ENCODE results near the gene OR2T1.
"Not testable (repeated sequence)": the region's sequence is repeated elsewhere in the genome, so short reads cannot be mapped to it uniquely, and the experiment has no call there.

Gene OR2T1

GRCh38 chr1:248438668-248439067 lies 35.8 kb downstream of the OR2T1 start:
- DNase-seq = not testable (repeated sequence)

GRCh38 chr1:248439283-248439682 lies 36.4 kb downstream of the OR2T1 start:
- DNase-seq = not testable (repeated sequence)

GRCh38 chr1:248442500-248443277 lies 39.8 kb downstream of the OR2T1 start:
- not testable (repeated sequence) for DNase-seq

GRCh38 chr1:248444603-248445002 lies 41.8 kb downstream of the OR2T1 start:
- not testable (repeated sequence) for DNase-seq

GRCh38 chr1:248445399-248445798 lies 42.6 kb downstream of the OR2T1 start, which contains the start of gene OR2T2:
OR2T2 (plus strand) TSS chr1:248445637; CDS start chr1:248452798, 7,161 bp downstream.
- not testable (repeated sequence) for DNase-seq

GRCh38 chr1:248448409-248449074 lies 45.7 kb downstream of the OR2T1 start:
- DNase-seq = not testable (repeated sequence)

GRCh38 chr1:248449821-248450465 lies 47.1 kb downstream of the OR2T1 start:
- DNase-seq = not testable (repeated sequence)

- not testable (repeated sequence) for DNase-seq
Measured at GRCh38 chr1:248450466-248451145, 47.8 kb downstream of the OR2T1 start.

GRCh38 chr1:248453619-248454018 lies 50.8 kb downstream of the OR2T1 start:
- DNase-seq = not testable (repeated sequence)

- DNase-seq = not testable (repeated sequence)
Measured at GRCh38 chr1:248455045-248455444, 52.2 kb downstream of the OR2T1 start.

GRCh38 chr1:248456635-248457034 lies 53.8 kb downstream of the OR2T1 start:
- not testable (repeated sequence) for DNase-seq

Data from stimulated activated CD4-positive, alpha-beta T cell treated with anti-CD3 and anti-CD28 coated beads, Interleukin-4, amount 100 ng/mL, for 1 hour (primary cell).